GM18907 (cell line): Measurements from ENCODE around the gene RAC2.

Source experiments
- ATAC-seq: cut with Tn5 transposase; IDR thresholded peaks from one replicate; pipeline ENCODE4 v1.9.1; 2021; ENCODE audit warnings: mild to moderate bottlenecking, moderate library complexity; ENCODE audit not compliant: unreplicated experiment

The RAC2 gene

GRCh38 chr22:37178350-37179125, 65.5 kb downstream of the RAC2 start:
- ATAC-seq, result no peak

- ATAC-seq, result no peak
These were observed 66.3 kb downstream of the RAC2 start for GRCh38 chr22:37177755-37178154.

- ATAC-seq, result no peak
These were observed 66.8 kb downstream of the RAC2 start for GRCh38 chr22:37177221-37177620.

DNA sequence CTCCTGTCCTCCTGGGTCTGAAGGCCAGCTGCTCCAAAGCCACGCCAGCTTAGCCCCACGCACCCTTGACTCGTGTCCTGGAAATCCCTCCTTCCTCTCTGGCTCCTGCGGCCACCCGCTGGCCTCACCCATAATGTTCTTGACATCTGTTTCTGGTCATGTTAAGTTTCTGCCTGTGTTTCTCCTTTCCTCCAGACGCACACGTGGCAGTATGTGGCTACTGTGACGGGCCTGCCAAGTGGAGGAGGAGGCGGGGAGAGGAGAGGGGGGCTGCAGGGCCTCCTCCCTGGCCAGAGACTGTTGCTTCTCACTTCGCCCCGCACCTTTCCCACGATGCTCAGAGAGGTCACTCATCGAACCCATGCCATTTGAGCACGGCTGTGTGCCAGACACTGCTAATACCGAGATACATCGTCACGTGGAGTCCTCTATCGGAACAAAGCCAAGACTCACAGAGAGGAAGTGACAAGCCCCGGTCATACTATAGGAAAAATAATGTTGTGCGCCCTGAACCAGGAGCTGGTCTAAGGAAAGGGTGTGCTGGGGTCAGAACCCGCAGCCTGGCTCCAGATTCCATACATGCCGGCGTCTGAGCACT, 67.5 kb downstream of the RAC2 start:
- ATAC-seq, result no peak

GRCh38 chr22:37175414-37176281, 68.4 kb downstream of the RAC2 start:
- ATAC-seq, result no peak
